K562 (cell line): ENCODE data around the gene PNLIPRP2. TPM values are rescaled to one million over a fixed set of nuclear protein-coding genes. Genes with fewer than 3 reads are reported as not detected.

ENCODE experiments used
- ATAC-seq: fragments of 200-7000 bp; cut with Tn5 transposase; 3 replicates; pipeline ENCODE4 v1.9.1; 2020; ENCODE audit warnings: moderate library complexity
- BruUV-seq: library from RNA; stranded (reverse); fragments of 400-500 nt; replicated peaks from 2 replicates; lab custom pipeline; 2021; lab: Mats Ljungman, UMichigan
- CTCF ChIA-PET: fragments of 300-600 bp; formaldehyde crosslinking; extraction: SDS; loops from one replicate; lab custom pipeline; 2021; ENCODE audit warnings: low intra/inter-chr PET ratio; lab: Yijun Ruan, JAX
- POLR2A ChIA-PET: fragments of 300-600, 350-650 bp; sonication (Branson Sonifier 250); formaldehyde crosslinking; extraction: SDS; loops from one replicate; lab custom pipeline; 2021; ENCODE audit warnings: antibody characterized with exemption, inconsistent platforms; lab: Yijun Ruan, JAX
- DNase-seq, 4 experiments: peaks; one replicate each; pipeline versions ENCODE4 v3.0.0 to v3.0.0-alpha.2; 2011 to 2018; ENCODE audit warnings: low spot score in 3 of 4, mixed read lengths in 3 of 4; ENCODE audit errors: extremely low read depth in 1 of 4
- FAIRE-seq: peaks from 2 replicates; lab custom pipeline; 2011; peaks lifted over from hg19 to GRCh38; lab: Jason Lieb, UNC
- H2AFZ ChIP-seq: 2 replicates; pipeline ENCODE4 v1.6.0; 2011; ENCODE audit warnings: low read depth, low read length, control low read depth, inconsistent platforms
- H3K27ac ChIP-seq: fragments of 200-600 bp; 3 replicates; pipeline ENCODE4 v1.8.0; 2011; ENCODE audit warnings: low read depth, mild to moderate bottlenecking, control low read depth, inconsistent platforms, low read length, moderate library complexity, mixed read lengths; ENCODE audit errors: extremely low read depth
- H3K27me3 ChIP-seq, 2 experiments: fragments of 300-600 bp in 1 of 2; 2 replicates in 1 of 2; 3 replicates in 1 of 2; pipeline versions ENCODE4 v1.6.0 to v1.8.0; 2011; ENCODE audit warnings: inconsistent platforms in 2 of 2, low read length in 2 of 2, mild to moderate bottlenecking in 1 of 2, mixed read lengths in 1 of 2, moderate library complexity in 1 of 2; ENCODE audit not compliant: control insufficient read depth in 2 of 2, insufficient read depth in 2 of 2
- H3K36me3 ChIP-seq: fragments of 300-600 bp; 3 replicates; pipeline ENCODE4 v1.8.0; 2011; ENCODE audit warnings: mild to moderate bottlenecking, low read length, inconsistent platforms; ENCODE audit not compliant: control insufficient read depth, insufficient read depth
- H3K4me1 ChIP-seq, 2 experiments: fragments of 200-600 bp in 1 of 2; replicated peaks in 1 of 2; 2 replicates in 1 of 2; 3 replicates in 1 of 2; pipeline versions ENCODE4 v1.5.1 to v1.8.0; 2011; ENCODE audit warnings: inconsistent platforms in 2 of 2, low read length in 2 of 2, mild to moderate bottlenecking in 1 of 2, mixed read lengths in 1 of 2, moderate library complexity in 1 of 2; ENCODE audit not compliant: control insufficient read depth in 2 of 2, insufficient read depth in 2 of 2
- H3K4me2 ChIP-seq: 2 replicates; pipeline ENCODE4 v1.6.1; 2011; ENCODE audit warnings: low read length, control low read depth, inconsistent platforms, mixed read lengths; ENCODE audit not compliant: insufficient read depth
- H3K4me3 ChIP-seq: fragments of 200-600 bp; sonication (generic), shearing (Covaris generic); 2 replicates; pipeline ENCODE4 v1.5.1; 2016; ENCODE audit warnings: control low read depth, inconsistent platforms
- H3K79me2 ChIP-seq: fragments of 200-600 bp; 3 replicates; pipeline ENCODE4 v1.8.0; 2011; ENCODE audit warnings: low read length, inconsistent platforms; ENCODE audit not compliant: control insufficient read depth, insufficient read depth
- H3K9ac ChIP-seq, 2 experiments: 2 replicates each; pipeline versions ENCODE4 v1.6.0 to v1.6.1; 2011; ENCODE audit warnings: low read depth in 2 of 2, low read length in 2 of 2, control low read depth in 1 of 2, inconsistent platforms in 1 of 2, mild to moderate bottlenecking in 1 of 2, mixed read lengths in 1 of 2; ENCODE audit not compliant: insufficient read depth in 1 of 2
- H3K9me1 ChIP-seq: one replicate; pipeline ENCODE4 v1.6.0; 2011; ENCODE audit warnings: inconsistent platforms, mild to moderate bottlenecking, low read length, moderate library complexity; ENCODE audit not compliant: control insufficient read depth, insufficient read depth
- H3K9me3 ChIP-seq: replicated peaks from 2 replicates; pipeline ENCODE4 v1.5.1; 2011; ENCODE audit warnings: low read depth, low read length, inconsistent platforms; ENCODE audit not compliant: control insufficient read depth, insufficient read depth
- H4K20me1 ChIP-seq: replicated peaks from 2 replicates; pipeline ENCODE4 v1.6.1; 2011; ENCODE audit warnings: low read length, inconsistent platforms, mixed read lengths; ENCODE audit not compliant: control insufficient read depth, insufficient read depth
- CREB3 ChIP-seq: fragments of 450-650 bp; conservative IDR thresholded peaks from 2 replicates; pipeline ENCODE4 v1.6.1; 2016; ENCODE audit warnings: missing genetic modification characterization, low read depth, mild to moderate bottlenecking, missing compliant biosample characterization, moderate library complexity
- HDAC3 ChIP-seq: fragments of 450-650 bp; IDR thresholded peaks from 2 replicates; pipeline ENCODE4 v1.6.1; 2018; ENCODE audit warnings: borderline replicate concordance, mild to moderate bottlenecking, moderate library complexity; ENCODE audit not compliant: partially characterized antibody
- HLTF ChIP-seq: fragments of 450-650 bp; IDR thresholded peaks from 2 replicates; pipeline ENCODE4 v1.6.1; 2016
- NFIC ChIP-seq: fragments of 450-650 bp; IDR thresholded peaks from 2 replicates; pipeline ENCODE4 v1.6.1; 2017; ENCODE audit warnings: mild to moderate bottlenecking, inconsistent platforms
- PBX2 ChIP-seq, 2 experiments: IDR thresholded peaks in 1 of 2; conservative IDR thresholded peaks in 1 of 2; 2 replicates each; pipeline ENCODE4 v1.6.1; 2016; ENCODE audit warnings: low read depth in 2 of 2, mild to moderate bottlenecking in 1 of 2, missing compliant biosample characterization in 1 of 2, missing genetic modification characterization in 1 of 2, moderate library complexity in 1 of 2
- RAD51 ChIP-seq: fragments of 450-650 bp; IDR thresholded peaks from 2 replicates; pipeline ENCODE4 v1.7.1; 2016; ENCODE audit warnings: low read depth, mild to moderate bottlenecking, borderline replicate concordance
- TFAM ChIP-seq: fragments of 250-450 bp; sonication (Bioruptor Pico); conservative IDR thresholded peaks from 2 replicates; pipeline ENCODE4 v1.5.0; 2021; ENCODE audit warnings: mild to moderate bottlenecking, moderate library complexity
- TSC22D4 ChIP-seq: fragments of 450-650 bp; IDR thresholded peaks from 2 replicates; pipeline ENCODE4 v1.6.1; 2016; ENCODE audit warnings: missing genetic modification characterization, missing biosample characterization, control low read depth
- ZNF184 ChIP-seq: sonication (generic); formaldehyde crosslinking; IDR thresholded peaks from 2 replicates; pipeline ENCODE4 v1.5.0; 2020; ENCODE audit warnings: missing genetic modification reagents
- ZNF551 ChIP-seq: fragments of 250-450 bp; sonication (Bioruptor Pico); IDR thresholded peaks from 2 replicates; pipeline ENCODE4 v1.5.0; 2021; ENCODE audit warnings: mild to moderate bottlenecking, moderate library complexity
- ZNF717 ChIP-seq: fragments of 250-450 bp; sonication (Bioruptor Pico); IDR thresholded peaks from 2 replicates; pipeline ENCODE4 v1.5.0; 2021
- in situ Hi-C: fragments of 300-500 bp; cut with MboI; formaldehyde crosslinking; loops from 4 replicates; pipeline ENCODE4 v1.15.0; 2018; ENCODE audit warnings: inconsistent platforms, mixed read lengths
- intact Hi-C: fragments of 100-400 bp; cut with micrococcal nuclease; formaldehyde crosslinking; loops from 2 replicates; pipeline ENCODE4 v1.14.2; 2022
- polyA plus RNA-seq, 8 experiments: library from polyadenylated mRNA; depleted of rRNA in 4 of 8; stranded (reverse) in 5 of 8; unstranded in 3 of 8; fragments of >200 nt; fragmentation: Nextera tagmentation in 2 of 8; fragmentation: Illumina TruSeq in 1 of 8; extraction: Ambion mirVana in 2 of 8; extraction: Trizol in 1 of 8; gene quantifications; 2 replicates each; pipeline versions ENCODE4 v1.2.1 to v1.2.3, GENCODE V29; 2011 to 2014; ENCODE audit warnings: inconsistent platforms in 1 of 8, missing spikeins in 1 of 8
- total RNA-seq, 7 experiments: library from RNA; depleted of rRNA in 6 of 7; stranded (reverse); fragments of >200 nt in 6 of 7; fragmentation: Illumina TruSeq in 2 of 7; extraction: Trizol in 2 of 7; gene quantifications; 2 replicates each; pipeline versions ENCODE4 v1.2.1 to v1.2.3, GENCODE V29; 2011 to 2021; ENCODE audit warnings: low replicate concordance in 1 of 7
- TF ChIP-seq, protein P1 (sequence below): fragments of 450-650 bp; IDR thresholded peaks from 2 replicates; pipeline ENCODE4 v1.6.1; 2017; ENCODE audit warnings: antibody characterized with exemption

The PNLIPRP2 gene
- total and polyA plus RNA-seq, 9 of the 15 experiments (the other 6 are each of a cell fraction or from before 2014, with no cell fraction given): 0.38 TPM; not detected in 8

DNA sequence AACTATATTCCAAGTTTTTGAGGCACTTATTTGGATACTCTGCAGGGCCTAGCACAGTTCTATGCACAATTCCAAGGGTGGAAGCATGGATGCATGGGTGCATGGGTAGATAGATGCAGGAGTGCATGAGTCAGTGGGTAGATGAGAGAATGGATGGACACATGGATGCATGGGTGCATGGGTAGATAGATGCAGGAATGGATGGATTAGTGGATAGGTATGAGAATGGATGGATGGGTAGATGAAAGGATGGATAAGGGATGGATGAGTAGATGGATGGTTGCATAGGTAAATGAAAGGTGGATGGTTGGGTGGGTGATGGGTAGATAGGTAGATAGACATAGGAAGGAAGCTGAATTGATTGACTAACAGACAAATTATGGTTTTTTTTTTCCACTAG, 15.6 kb downstream of the PNLIPRP2 start:
- H3K4me1 ChIP-seq: no peaks in the 10 kb centered on the region
- intact Hi-C loops: no loop called here
- no peaks in the 10 kb centered on the region for H4K20me1 ChIP-seq
- DNase-seq (no peak), ATAC-seq (no peak), FAIRE-seq (no peak)
- no peak overlapping the region for H3K27ac ChIP-seq
- no peaks in the 10 kb centered on the region for H3K79me2 ChIP-seq
- no peaks in the 10 kb centered on the region for H3K36me3 ChIP-seq
- no peaks in the 10 kb centered on the region; a peak in 1 of 5 replicates for H3K27me3 ChIP-seq
- no TSS peak for BruUV-seq
- H3K9me1 ChIP-seq: no peaks in the 10 kb centered on the region
- no peak overlapping the region for H3K9ac ChIP-seq
- no peak overlapping the region for H2AFZ ChIP-seq
- H3K9me3 ChIP-seq: no peaks in the 10 kb centered on the region
- no peak overlapping the region for H3K4me2 ChIP-seq
- H3K4me3 ChIP-seq: no peak overlapping the region
- CTCF ChIA-PET: interaction anchor here (0.5 kb wide), 1 partner anchor 73 kb away, joined by 5 read pairs; no protein-coding TSS in a partner anchor
- POLR2A ChIA-PET: no interaction called here
- in situ Hi-C loops: no loop called here
- TF ChIP-seq PBX2 (CRISPR knock-in tag; IDR thresholded peaks at IDR 0.05; ENCODE audit: low read depth) (no peak), PBX2 (tag; conservative IDR thresholded peaks at IDR 0.05; ENCODE audit: low read depth) (no peak), ZNF717 (CRISPR knock-in tag) (no peak), ZNF184 (CRISPR knock-in tag) (no peak), HLTF (no peak), CREB3 (tag) (no peak), ZNF551 (CRISPR knock-in tag) (no peak), HDAC3 (no peak), TFAM (CRISPR knock-in tag) (no peak), RAD51 (no peak), TSC22D4 (tag) (no peak), NFIC (no peak)
- TF ChIP-seq, protein P1, sequence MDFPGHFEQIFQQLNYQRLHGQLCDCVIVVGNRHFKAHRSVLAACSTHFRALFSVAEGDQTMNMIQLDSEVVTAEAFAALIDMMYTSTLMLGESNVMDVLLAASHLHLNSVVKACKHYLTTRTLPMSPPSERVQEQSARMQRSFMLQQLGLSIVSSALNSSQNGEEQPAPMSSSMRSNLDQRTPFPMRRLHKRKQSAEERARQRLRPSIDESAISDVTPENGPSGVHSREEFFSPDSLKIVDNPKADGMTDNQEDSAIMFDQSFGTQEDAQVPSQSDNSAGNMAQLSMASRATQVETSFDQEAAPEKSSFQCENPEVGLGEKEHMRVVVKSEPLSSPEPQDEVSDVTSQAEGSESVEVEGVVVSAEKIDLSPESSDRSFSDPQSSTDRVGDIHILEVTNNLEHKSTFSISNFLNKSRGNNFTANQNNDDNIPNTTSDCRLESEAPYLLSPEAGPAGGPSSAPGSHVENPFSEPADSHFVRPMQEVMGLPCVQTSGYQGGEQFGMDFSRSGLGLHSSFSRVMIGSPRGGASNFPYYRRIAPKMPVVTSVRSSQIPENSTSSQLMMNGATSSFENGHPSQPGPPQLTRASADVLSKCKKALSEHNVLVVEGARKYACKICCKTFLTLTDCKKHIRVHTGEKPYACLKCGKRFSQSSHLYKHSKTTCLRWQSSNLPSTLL: no peak
- TF ChIP-seq, all 486 proteins: peak for 0
